Measurements from ENCODE around the gene FKBP15. TPM values are rescaled to one million over a fixed set of nuclear protein-coding genes. Genes with fewer than 3 reads are reported as not detected.

Gene FKBP15
- polyA plus RNA-seq, 1 donor from 2014 or later, result 12.1 TPM

DNA sequence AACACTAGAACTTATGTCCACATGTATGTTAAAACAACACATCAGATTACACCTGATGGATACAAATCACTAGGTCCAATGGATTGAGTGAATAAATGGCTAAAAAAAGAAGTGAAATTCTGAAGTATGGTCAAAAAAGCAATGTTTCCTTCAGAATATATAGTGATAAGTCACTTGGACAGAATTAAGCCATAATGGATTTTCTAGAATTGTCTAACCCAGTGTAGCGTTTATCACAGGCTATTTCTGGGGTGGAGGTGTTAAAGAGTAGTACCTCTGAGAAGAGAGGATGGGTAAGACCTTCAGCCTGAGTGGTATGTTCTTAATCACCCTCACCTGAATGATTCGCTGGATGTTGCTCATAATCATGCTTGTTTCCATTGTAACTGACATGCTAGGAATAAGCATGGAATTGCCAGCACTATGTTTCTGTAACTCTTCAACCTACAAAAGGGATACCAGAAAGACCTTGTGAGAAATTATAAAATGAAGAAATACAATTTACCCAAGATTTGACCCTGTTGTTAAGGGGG lies 37.1 kb downstream of the FKBP15 start:
- Histone ChIP-seq H4K20me1 (ENCODE audit: insufficient read depth) (no peaks in the 10 kb centered on the region), H3K27ac (ENCODE audit: low read length) (no peak overlapping the region), H2AFZ (ENCODE audit: low read depth, low read length) (no peak overlapping the region), H3K9me3 (ENCODE audit: low read length) (no peaks in the 10 kb centered on the region), H3K4me3 (ENCODE audit: low read length) (no peak overlapping the region), H3F3A (ENCODE audit: insufficient read depth, low read length, poor library complexity, severe bottlenecking) (no peaks in the 10 kb centered on the region), H3K9me2 (ENCODE audit: insufficient read depth, low read length) (no peaks in the 10 kb centered on the region), H3K4me2 (ENCODE audit: low read length) (no peak overlapping the region), H3K27me3 (ENCODE audit: insufficient read depth, low read depth, low read length) (no peaks in the 10 kb centered on the region), H3K9ac (ENCODE audit: low read length) (no peak overlapping the region), H3K79me2 (replicated peaks; ENCODE audit: insufficient read depth, low read length) (no peaks in the 10 kb centered on the region), H3K36me3 (ENCODE audit: insufficient read depth, low read length) (peaks cover 3% of the 10 kb centered on the region)
- TF ChIP-seq SMC3 (conservative IDR thresholded peaks at IDR 0.05; ENCODE audit: poor library complexity) (no peak), EZH2 (IDR thresholded peaks at IDR 0.05; ENCODE audit: borderline replicate concordance, insufficient read depth, low read length, poor library complexity, severe bottlenecking) (no peak), MXI1 (conservative IDR thresholded peaks at IDR 0.05; ENCODE audit: poor library complexity, severe bottlenecking) (no peak), POLR2AphosphoS5 (IDR thresholded peaks at IDR 0.05) (no peak), CTCF (IDR thresholded peaks at IDR 0.05; ENCODE audit: poor library complexity, severe bottlenecking) (no peak), RAD21 (conservative IDR thresholded peaks at IDR 0.05) (no peak), EP300 (conservative IDR thresholded peaks at IDR 0.05; ENCODE audit: poor library complexity, severe bottlenecking) (no peak), TAF1 (IDR thresholded peaks at IDR 0.05; ENCODE audit: low read depth) (no peak)
- TF ChIP-seq, protein P1, sequence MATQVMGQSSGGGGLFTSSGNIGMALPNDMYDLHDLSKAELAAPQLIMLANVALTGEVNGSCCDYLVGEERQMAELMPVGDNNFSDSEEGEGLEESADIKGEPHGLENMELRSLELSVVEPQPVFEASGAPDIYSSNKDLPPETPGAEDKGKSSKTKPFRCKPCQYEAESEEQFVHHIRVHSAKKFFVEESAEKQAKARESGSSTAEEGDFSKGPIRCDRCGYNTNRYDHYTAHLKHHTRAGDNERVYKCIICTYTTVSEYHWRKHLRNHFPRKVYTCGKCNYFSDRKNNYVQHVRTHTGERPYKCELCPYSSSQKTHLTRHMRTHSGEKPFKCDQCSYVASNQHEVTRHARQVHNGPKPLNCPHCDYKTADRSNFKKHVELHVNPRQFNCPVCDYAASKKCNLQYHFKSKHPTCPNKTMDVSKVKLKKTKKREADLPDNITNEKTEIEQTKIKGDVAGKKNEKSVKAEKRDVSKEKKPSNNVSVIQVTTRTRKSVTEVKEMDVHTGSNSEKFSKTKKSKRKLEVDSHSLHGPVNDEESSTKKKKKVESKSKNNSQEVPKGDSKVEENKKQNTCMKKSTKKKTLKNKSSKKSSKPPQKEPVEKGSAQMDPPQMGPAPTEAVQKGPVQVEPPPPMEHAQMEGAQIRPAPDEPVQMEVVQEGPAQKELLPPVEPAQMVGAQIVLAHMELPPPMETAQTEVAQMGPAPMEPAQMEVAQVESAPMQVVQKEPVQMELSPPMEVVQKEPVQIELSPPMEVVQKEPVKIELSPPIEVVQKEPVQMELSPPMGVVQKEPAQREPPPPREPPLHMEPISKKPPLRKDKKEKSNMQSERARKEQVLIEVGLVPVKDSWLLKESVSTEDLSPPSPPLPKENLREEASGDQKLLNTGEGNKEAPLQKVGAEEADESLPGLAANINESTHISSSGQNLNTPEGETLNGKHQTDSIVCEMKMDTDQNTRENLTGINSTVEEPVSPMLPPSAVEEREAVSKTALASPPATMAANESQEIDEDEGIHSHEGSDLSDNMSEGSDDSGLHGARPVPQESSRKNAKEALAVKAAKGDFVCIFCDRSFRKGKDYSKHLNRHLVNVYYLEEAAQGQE (IDR thresholded peaks at IDR 0.05; ENCODE audit: borderline replicate concordance), result no peak

DNA sequence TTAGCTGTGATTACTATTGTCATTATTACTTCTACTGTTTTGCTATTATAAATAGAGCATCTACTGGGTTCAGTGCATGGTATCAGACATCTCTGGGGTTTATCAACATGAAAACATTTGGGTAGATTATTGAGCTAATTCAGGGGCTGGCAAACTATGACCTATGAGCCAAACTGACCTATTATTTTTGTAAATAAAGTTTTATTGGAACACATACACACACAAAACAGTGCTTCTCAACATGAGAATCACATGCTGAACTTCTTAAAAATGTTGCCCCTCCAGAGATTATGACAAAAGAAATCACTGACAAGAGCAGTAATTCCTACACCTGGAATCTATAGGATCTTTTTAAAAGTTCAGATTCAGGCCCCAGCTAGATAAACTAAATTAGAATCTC lies 39.9 kb downstream of the FKBP15 start:
- no peak overlapping the region for H3K27ac ChIP-seq (ENCODE audit: low read length)
- no peaks in the 10 kb centered on the region for H3F3A ChIP-seq (ENCODE audit: insufficient read depth, low read length, poor library complexity, severe bottlenecking)
- no peaks in the 10 kb centered on the region for H3K79me2 ChIP-seq (replicated peaks; ENCODE audit: insufficient read depth, low read length)
- H3K4me2 ChIP-seq (ENCODE audit: low read length), result no peak overlapping the region
- no peak overlapping the region for H2AFZ ChIP-seq (ENCODE audit: low read depth, low read length)
- H3K4me3 ChIP-seq (ENCODE audit: low read length), result no peak overlapping the region
- H3K36me3 ChIP-seq (ENCODE audit: insufficient read depth, low read length), result peaks cover 10% of the 10 kb centered on the region
- H3K27me3 ChIP-seq (ENCODE audit: insufficient read depth, low read depth, low read length), result no peaks in the 10 kb centered on the region
- H4K20me1 ChIP-seq (ENCODE audit: insufficient read depth), result no peaks in the 10 kb centered on the region
- no peaks in the 10 kb centered on the region for H3K9me2 ChIP-seq (ENCODE audit: insufficient read depth, low read length)
- H3K9ac ChIP-seq (ENCODE audit: low read length), result no peak overlapping the region
- no peaks in the 10 kb centered on the region for H3K9me3 ChIP-seq (ENCODE audit: low read length)
- TF ChIP-seq, protein P1 (IDR thresholded peaks at IDR 0.05; ENCODE audit: borderline replicate concordance), result no peak
- TF ChIP-seq RAD21 (conservative IDR thresholded peaks at IDR 0.05), result no peak
- TF ChIP-seq MXI1 (conservative IDR thresholded peaks at IDR 0.05; ENCODE audit: poor library complexity, severe bottlenecking), result no peak
- no peak for TF ChIP-seq POLR2AphosphoS5 (IDR thresholded peaks at IDR 0.05)
- TF ChIP-seq SMC3 (conservative IDR thresholded peaks at IDR 0.05; ENCODE audit: poor library complexity), result no peak
- TF ChIP-seq CTCF (IDR thresholded peaks at IDR 0.05; ENCODE audit: poor library complexity, severe bottlenecking), result no peak
- no peak for TF ChIP-seq EP300 (conservative IDR thresholded peaks at IDR 0.05; ENCODE audit: poor library complexity, severe bottlenecking)
- no peak for TF ChIP-seq EZH2 (IDR thresholded peaks at IDR 0.05; ENCODE audit: borderline replicate concordance, insufficient read depth, low read length, poor library complexity, severe bottlenecking)
- TF ChIP-seq TAF1 (IDR thresholded peaks at IDR 0.05; ENCODE audit: low read depth), result no peak
